HK-2 (cell line): Measurements from ENCODE around the gene MAGEF1.

Experiments used
- DNase-seq: peaks from one replicate; pipeline ENCODE4 v3.0.0-alpha.2; 2018; ENCODE audit not compliant: unreplicated experiment

MAGEF1 gene

DNA sequence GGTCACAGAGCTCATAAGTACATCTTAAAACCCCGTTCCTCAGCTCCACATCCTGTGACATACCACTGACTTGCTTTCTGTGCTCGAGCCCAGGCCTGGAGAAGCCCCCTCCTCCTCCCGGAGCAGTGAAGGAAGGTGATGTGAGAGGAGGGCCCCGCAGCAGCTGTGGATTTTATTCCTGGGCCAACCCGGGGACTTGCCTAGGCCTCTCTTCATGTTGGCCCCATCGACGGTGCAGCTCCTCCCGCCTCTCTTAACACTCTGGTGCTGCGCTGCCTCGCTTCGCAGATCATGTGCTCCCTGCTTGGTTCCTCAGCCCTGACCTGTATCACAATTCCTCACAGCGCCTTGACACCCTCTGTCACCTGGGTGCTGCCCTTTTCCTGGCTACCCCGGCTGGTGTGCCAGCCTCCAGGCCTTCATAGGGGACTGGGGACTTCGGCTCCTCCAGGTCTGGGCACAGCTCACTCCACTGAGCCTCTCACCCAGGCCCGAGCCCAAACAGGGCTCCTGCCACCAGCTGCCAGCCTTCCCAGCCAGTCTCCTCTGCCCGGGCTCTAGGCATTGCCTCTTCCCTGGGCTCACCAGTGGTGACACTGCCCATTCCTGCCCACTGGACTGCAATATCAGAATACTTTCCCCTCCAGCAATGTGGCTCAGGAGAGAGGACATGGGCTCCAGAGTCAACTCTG, 21.5 kb downstream of the MAGEF1 start:
- DNase-seq, result no peak

DNA sequence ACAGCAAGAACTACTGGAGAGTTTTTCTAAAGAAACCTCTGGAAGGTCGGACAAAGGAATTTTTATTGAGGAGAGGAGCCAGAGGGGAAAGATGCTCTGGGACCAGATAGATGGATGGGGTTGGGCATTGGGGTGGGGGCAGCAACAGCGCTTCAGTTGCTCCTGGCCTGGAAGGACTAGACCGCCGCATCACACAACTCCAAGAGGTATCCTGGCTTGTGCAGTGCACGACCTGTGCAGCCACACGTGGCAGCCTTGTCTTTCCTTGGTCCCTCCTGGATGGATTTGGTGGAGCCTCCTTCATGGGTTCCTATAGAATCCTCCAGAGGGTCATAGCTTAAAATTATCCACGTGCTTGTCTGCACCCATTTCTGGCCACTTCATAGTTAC, 23.0 kb downstream of the MAGEF1 start:
- DNase-seq, result no peak

DNA sequence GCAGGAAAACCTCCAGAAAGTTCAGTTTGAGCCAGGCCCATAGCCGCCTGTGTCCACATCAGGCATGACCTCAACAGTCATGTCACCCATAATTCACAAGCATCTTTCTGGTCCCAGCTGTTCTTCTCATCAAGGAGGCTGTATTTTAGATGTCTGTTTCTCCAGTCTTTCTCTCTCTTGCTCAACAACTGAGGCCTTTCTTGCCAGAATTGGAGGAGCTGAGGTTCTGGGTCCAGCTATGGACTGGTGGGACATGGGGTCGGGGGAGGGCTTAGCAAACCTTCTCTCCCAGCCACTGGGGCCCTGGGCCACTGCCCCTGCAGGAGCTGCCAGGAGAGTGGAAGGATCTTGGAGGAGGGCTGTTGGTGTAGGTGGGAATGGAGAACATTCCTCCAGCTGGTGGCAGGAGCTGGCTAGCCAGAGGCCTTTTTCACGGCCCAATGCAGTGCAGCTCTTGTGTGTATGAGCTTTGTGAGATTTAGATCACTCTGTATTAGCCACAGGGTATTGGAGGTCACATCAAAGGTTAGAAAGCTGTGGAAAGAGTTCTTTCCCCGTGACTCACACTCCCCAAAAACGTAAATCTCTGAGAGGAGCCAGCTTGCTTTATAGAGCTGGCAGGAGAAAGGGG, 23.5 kb downstream of the MAGEF1 start:
- no peak for DNase-seq

DNA sequence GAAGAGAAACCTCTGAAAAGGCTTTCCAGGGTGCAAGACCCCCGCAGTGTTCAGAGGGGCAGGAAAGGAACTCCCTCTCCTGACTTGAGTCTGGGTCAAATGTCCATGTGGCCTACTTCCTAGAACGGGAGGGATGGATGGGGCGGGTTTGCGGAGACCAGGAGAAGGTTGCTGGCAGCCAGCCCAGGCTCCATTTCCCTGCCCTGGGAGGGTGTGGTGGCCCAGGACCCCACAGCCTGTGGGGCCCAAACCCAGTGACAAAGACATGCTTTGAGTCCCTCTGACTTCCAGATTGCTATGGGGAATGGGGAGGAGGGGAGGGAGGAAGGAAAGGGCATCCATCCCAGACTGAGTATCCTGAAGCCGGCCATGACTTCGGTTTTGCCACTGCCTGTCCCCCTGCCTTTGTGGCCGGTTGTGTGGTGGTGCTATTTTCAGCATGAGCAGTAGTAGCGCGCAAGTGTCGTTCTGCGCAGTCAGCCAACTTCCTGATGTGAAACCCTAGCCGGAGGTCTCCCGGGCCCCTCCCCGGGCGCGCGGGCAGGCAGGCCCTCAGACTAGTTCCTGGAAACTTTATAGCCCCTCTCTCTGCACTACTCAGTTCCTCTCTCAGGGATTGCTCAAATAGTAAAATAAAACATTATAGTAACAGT, 24.4 kb downstream of the MAGEF1 start:
- DNase-seq, result no peak

DNA sequence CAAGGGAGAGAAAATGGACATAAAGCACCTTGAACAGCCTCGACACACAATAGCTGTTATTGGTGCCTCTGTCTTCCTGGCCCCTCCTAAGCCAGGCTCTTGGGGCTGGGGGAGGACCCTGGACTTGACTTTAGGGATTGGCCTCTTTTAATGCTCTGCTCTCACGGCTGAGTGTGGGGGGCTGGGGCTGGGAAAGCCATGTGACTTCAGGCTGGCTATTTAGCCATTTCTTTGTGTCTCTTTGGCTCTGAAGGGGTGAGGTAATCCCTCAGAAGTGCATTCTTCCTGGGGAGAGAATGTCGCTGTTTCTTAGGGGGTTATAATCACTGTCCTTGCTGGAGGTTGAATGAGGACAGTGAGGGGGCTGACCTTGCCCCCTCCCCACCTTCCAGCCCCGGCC, 26.2 kb downstream of the MAGEF1 start:
- no peak for DNase-seq

DNA sequence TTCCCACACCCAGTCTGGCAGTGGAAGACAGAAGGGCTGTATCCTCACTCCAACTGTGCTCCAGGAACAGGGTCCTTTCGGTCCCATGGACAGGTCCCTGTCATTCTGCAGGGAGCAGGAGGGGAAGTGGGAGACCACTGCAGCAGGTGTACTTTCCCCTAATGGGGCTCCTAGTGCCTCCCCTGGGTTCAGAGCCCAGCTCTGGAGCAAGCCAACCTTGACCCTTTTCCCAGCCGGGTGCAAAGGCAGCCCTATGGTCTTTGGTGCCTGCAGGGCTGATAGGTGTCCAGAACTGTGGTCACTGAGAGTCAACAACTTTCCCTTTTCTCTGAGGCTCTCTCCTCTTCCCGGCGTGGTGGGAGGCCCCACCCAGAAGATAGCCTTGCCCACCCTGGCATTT, 26.8 kb downstream of the MAGEF1 start:
- DNase-seq, result no peak

DNA sequence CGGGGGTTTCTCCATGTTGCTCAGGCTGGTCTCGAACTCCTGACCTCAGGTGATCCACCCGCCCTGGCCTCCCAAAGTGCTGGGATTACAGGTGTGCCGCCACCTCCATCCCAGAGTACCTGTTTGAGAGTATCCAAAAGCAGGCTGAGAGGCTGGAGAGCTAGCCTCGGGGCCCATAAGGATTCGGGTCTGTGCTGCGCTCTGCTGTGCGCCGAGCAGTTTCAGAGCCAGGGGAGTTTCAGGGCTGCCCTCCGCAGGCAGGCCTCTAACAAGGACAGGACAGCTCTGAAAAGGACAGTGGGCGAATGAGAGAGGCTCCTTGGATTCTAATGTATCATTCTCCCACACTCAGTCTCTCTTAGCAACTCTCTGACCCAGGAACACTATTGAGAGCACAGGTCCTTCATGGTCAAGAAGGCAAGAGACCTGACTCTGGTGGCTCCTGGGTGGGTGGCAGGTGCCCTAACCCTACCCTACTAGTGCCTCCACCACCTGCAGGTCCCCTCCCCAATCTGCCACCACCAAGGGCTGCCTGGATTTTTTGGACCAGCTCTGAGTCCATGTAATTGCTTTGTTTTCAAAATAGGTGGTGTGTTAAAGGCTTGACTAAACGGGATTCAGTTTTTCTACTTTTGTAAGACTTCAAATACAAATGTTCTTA, 27.8 kb downstream of the MAGEF1 start:
- no peak for DNase-seq

DNA sequence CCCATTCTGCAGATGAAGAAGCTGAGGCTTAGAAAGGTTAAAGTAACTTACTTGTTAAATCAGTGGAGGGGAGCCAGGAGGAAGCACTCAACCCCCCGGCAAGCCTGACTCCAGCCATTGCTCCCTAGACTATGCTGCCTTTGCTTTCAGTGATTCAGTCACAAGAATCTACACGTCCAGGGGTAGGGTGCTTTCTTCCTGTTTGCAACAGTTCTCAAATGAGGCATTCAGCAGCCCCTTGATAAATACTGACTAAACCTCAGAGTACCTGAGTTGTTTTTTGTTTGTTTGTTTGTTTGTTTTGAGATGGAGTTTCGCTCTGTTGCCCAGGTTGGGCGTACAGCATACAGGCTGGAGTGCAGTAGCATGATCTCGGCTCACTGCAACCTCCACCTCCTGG, 28.6 kb downstream of the MAGEF1 start:
- DNase-seq, result no peak

DNA sequence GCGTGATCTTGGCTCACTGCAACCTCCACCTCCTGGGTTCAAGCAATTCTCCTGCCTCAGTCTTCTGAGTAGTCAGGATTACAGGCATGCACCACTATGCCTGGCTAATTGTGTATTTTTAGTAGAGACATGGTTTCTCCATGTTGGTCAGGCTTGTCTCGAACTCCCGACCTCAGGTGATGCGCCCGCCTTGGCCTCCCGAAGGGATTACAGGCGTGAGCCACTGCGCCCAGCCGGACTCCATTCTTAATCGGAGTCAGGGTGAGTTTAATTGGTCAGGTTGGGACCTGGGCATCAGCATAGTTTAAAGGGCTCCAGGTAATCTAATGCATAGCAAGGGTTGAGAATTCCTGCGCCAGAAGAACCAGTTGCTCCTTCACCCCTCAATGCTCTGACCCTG, 29.2 kb downstream of the MAGEF1 start:
- no peak for DNase-seq

DNA sequence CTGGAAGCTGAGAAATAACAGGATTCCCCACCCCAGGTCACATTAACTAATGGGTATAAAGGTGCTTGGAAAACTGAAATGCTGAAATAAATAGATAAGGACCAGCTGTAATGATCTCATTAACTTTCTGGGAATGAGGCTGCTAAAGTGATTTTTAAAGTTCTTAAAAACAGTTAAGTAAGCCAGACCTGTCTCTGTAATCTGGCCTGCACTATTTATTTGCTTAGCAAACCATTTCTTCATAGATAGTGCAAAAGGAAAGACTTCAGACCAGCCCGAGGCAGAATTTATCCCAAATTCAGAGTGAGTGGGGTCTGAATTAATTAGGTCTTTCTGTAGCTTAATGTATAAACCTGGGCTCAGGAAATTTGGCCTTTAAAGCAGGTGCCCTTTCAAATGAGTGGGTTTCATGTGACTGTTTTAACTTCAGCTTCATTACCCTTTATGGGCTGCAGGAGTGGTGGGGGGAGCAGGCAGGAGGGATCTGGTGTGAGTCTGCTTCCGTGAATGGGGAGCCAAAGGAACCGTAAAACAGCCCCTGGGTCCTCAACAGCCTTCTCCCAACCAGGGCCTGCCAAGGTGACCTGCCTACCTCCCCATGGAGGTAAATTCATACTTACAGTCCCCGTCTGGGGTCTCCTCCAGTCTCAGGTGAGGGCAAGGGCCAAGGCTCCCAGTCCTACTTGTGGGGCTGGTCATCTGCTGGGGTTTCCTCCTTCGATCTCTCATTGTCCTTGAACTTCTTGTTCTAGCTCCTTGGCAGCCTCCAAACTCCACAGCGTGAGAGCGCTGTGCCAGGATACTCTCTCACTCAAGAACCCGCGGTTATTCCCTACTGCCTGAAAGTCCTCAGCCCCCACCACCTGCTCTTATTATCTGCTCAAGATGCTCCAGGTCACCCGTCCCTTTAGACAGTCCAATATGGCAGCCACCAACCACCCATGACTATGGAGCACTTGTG, 31.2 kb downstream of the MAGEF1 start:
- DNase-seq, result no peak

DNA sequence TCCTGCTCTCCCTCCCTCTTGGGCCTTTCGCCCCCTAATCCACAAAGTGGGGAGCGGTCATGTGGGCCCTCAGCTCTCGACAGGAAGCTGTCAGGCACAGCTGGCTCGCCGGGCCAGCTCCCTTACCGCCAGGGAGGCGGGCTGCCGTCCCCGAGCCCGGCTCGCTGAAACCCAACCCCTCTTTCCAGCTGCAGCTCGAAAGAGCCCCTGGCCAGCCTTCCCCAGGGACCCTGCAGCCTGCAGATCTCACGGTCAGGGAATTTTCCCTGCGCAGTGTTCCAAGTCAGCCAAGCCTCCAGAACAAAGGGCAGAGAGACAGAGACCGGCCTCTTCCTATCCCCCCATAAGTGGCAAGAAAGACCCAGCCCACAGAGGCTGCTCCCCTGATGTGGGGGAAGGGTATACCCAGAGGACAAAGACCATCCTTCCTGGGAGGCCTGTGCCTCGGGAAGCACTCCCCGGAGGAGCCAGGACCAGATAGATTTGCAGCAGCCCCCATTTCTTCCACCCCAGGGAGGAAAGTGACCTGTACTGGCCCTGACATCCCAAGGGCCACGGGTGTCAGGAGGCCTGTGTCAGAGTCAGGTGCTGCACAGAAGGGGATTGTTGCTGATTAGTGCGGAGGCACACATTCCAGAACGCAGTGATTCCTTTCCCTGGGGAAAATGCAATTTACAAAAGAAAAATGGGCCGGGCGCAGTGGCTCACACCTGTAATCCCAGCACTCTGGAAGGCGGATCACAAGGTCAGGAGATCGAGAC, 32.6 kb downstream of the MAGEF1 start:
- no peak for DNase-seq

DNA sequence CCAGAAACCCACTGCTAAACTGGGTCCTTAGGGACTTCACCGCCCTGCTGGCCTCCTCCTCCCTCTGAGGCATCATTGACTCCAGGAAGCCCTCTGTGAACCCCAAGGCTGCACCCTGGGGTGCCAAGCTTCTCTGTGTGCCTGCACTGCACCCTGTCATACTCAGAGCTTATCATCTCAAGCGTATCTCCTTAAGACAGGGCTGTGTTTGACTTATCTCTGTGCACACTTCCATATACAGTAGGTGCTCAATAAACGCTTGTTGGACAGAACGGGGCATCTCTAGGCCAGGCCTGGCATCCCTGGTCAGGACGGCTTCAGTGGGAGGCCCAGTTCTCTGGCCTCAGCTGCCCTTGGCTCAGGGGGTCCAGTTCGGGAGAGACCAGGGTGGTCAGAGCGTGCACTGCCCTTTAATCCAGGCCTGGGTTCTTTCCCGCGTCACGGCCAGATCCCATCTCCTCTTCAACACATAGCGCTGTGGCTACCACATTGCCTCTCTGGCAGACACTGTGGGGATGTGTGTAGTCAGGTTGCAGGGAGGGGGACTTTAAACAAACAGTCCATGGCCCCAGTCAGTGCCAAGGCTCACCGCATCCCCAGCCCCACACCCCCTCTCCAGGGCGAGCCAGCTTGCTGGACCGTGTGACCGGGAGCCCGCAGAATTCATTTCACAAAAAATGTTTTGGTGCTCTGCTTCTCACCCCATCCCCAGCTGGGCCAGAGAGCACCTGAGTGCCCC, 33.4 kb downstream of the MAGEF1 start:
- no peak for DNase-seq

DNA sequence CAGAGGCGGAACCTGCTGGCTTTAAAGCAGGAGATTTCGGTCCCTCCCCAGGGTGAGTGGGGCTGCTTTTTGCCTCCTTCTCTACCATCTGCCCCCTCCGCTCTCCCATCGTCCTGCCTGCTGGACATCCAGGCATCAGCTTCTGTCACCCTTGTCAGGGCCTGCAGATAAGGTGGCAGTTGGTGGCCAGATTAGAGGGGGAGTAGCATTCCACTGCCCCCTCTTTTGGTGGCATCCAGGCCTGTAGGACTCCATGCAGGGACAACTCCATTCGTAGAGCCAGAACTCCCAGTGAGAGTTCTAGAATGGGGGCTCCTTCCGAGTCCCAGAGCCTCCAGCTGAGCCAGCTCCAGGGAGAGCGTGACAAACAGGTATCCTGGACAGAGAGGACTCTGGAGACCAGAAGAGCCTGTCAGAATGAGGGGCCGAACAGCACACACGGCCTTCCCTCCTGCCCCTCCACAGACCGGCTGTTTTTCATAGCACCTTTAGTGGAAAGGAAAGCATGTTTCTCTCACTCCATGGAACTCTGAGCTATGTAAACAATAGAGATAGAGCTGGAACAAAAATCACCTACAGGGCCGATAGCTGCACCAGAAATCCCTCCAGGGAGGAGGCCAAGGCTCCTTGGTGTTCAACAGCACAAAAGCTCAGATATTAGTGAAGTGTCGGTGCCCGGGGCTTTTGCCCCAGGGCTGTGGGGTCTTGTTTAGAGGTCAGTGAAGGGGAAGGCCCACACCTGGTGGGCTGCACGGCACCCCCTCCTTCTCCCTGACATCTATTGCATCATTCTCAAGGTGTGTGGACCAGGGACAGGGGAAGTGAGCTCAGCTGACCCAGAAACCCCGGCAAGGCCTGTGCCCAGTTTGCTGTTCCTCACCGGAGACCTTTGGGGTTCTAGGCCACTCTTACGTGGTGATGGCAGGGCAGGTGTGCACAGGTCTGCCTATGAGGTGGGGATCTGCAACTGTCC, 34.2 kb downstream of the MAGEF1 start:
- DNase-seq, result no peak

DNA sequence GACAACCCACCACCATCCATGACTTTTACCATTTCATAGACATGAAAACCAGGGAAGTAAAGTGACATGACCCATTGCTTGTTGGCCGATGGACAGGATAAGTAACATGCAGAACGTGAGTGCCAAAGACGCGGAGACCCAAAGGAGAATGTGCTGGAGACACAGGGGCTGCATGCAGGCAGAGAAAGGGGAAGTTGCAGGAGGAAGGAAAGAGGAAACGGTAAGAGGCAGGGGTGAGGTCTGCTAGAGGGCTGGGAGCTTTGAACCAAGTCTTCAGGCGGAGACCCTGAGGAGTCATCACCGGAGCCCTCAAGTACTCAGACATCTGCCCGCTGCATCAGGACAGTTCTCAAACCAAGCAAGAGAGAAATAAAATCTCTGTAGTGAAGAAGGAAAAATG, 34.9 kb downstream of the MAGEF1 start:
- DNase-seq, result no peak

DNA sequence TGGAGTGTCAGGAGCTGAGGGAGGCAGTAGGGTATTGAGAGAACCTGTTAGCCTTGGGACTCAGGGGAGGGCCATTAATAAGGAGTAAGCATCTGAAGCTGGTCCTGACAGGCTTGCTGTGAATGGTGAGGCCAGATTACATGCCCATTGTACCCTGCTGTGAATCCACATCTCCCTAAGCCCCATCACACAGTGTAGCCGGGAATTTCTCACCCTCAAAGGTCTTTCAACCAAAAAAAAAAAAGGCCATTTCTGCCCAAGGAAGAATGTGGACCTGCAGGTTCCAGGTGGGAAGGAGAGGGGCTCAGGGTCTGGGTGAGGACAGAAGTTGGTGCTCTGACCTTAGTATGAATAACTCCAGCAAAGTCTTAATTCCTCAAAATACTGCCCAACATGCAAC, 37.2 kb downstream of the MAGEF1 start:
- DNase-seq, result no peak

DNA sequence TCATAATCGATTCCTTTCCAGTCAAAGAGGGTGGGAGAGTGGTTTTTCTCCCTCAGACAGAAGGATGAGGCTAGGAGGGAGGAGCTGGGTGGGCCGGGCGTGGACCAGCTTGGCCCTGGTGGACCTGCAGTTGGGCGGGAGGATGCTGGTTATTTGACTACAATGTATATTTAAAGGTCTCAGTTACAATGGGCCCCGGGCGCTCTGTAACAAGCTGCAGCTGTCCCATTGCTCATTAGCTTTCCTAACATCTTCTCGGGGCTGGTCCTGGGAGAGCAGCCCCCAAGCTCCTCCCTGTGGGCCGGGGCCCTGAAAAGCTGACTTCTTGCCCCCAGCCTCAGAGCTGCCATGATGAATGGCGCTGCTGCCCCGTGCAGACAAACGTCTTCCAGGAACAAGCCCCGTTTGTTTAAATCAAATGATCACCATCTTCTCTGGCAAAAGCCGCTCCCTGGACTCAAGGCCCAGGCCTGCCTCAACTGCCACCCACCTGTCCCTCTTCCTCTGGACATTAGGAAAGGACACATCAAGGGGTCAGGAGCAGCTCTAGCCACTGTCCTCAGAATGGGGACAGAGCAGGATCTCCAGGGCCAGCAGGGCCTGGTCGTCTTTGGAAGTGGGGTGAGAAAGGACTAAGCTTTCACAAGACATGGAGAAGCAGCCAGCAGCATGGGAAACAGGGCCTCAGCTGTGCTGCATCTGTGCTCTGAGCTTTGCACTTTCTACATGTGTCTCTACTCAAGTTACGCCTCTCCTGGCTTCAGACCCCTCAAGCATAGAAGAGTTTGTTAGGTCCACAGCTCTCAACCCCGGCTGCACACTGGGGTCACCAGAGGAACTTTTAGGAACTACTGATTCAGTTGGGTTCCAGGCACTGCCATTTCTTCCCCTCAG, 38.6 kb downstream of the MAGEF1 start:
- no peak for DNase-seq

DNA sequence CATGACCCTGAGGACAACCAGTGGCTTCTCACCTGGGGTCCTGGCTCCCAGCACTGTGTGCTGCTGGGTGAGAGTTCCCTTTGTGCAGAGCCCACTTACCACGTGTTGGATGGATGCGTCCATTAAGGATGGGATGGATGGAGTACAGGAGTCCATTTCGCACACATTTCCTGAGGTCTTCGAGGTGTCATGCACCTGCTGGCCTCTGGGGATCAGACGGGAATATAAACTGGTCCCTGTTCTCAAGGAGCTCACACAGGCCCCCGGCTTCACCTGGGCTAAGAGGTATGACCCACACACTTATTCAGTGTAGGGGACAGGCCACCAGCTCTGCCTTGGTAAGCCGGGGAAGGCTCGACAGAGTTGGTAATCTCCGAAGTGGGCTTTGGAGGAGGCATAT, 39.5 kb downstream of the MAGEF1 start:
- DNase-seq, result no peak

DNA sequence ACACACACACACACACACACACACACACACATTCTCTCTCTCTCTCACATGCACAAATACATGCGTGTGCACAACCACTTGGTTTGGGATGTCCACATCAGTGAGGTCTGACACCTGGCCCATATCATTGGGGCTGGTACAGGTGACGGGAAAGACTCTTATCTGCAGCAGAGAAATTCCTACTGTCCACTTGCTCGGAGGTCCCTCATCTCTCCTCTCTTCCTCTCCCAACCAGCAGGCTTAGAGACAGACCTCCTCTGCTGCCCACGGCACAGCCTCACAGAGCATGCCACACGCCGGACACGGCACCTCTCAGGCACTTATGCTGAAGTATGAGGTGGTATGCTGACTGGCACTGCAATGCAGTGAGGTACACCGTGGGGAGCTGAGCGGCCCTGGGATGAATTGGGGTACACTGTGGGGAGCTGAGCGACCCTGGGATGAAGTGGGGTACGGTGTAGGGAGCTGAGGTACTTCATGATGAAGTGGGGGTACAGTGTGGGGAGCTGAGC, 41.7 kb downstream of the MAGEF1 start:
- no peak for DNase-seq
